GM12878 (cell line): ENCODE data around the gene PLXNC1. TPM values are rescaled to one million over a fixed set of nuclear protein-coding genes. Genes with fewer than 3 reads are reported as not detected.

Experiments
- ATAC-seq: fragments of 200-7000 bp; cut with Tn5 transposase; 3 replicates; pipeline ENCODE4 v1.9.1; 2020; ENCODE audit warnings: mild to moderate bottlenecking, moderate library complexity
- BruUV-seq: library from RNA; stranded (reverse); fragments of 400-500 nt; replicated peaks from 2 replicates; lab custom pipeline; 2021; lab: Mats Ljungman, UMichigan
- CTCF ChIA-PET: fragments of 300-600 bp; sonication (Branson Sonifier 250); formaldehyde crosslinking; extraction: SDS; loops from one replicate; lab custom pipeline; 2021; ENCODE audit warnings: inconsistent platforms; lab: Yijun Ruan, JAX
- POLR2A ChIA-PET: fragments of 350-600 bp; formaldehyde crosslinking; extraction: SDS; loops from one replicate; lab custom pipeline; 2021; ENCODE audit warnings: inconsistent platforms; lab: Charles Lee
- RAD21 ChIA-PET: fragments of 300-600 bp; sonication (Branson Sonifier 250); formaldehyde crosslinking; loops from one replicate; lab custom pipeline; 2023; ENCODE audit warnings: antibody characterized with exemption; ENCODE audit not compliant: unreplicated experiment; lab: Charles Lee
- SMC1A ChIA-PET: fragments of 300-600 bp; sonication (Branson Sonifier 250); formaldehyde crosslinking; loops from one replicate; lab custom pipeline; 2023; ENCODE audit not compliant: unreplicated experiment, uncharacterized antibody; lab: Charles Lee
- DNase-seq: peaks from one replicate; pipeline ENCODE4 v3.0.0-alpha.2; 2011; ENCODE audit warnings: low read depth, low spot score
- FAIRE-seq: peaks from 3 replicates; lab custom pipeline; 2011; peaks lifted over from hg19 to GRCh38; lab: Jason Lieb, UNC
- H2AFZ ChIP-seq: 2 replicates; pipeline ENCODE4 v1.6.0; 2011; ENCODE audit warnings: low read depth, low read length, control low read depth; ENCODE audit not compliant: control insufficient read depth
- H3K27ac ChIP-seq: 2 replicates; pipeline ENCODE4 v1.5.1; 2011; ENCODE audit warnings: control low read depth; ENCODE audit not compliant: control insufficient read depth, insufficient read depth
- H3K27me3 ChIP-seq, 2 experiments: replicated peaks in 1 of 2; 2 replicates each; pipeline versions ENCODE4 v1.6.0 to v1.6.1; 2011; ENCODE audit warnings: low read length in 1 of 2; ENCODE audit not compliant: control insufficient read depth in 2 of 2, insufficient read depth in 2 of 2
- H3K36me3 ChIP-seq, 2 experiments: 2 replicates each; pipeline ENCODE4 v1.5.1; 2011; ENCODE audit warnings: low read length in 1 of 2; ENCODE audit not compliant: control insufficient read depth in 2 of 2, insufficient read depth in 2 of 2
- H3K4me1 ChIP-seq: 2 replicates; pipeline ENCODE4 v1.6.1; 2011; ENCODE audit warnings: mild to moderate bottlenecking, low read length, moderate library complexity, mixed read lengths; ENCODE audit not compliant: control insufficient read depth, insufficient read depth
- H3K4me2 ChIP-seq: 2 replicates; pipeline ENCODE4 v1.6.0; 2011; ENCODE audit warnings: control low read depth; ENCODE audit not compliant: control insufficient read depth, insufficient read depth
- H3K4me3 ChIP-seq: fragments of 200-600 bp; sonication (generic); 2 replicates; pipeline ENCODE4 v1.5.1; 2016
- H3K79me2 ChIP-seq: 2 replicates; pipeline ENCODE4 v1.6.0; 2011; ENCODE audit warnings: low read length; ENCODE audit not compliant: control insufficient read depth, insufficient read depth
- H3K9ac ChIP-seq: 2 replicates; pipeline ENCODE4 v1.8.0; 2011; ENCODE audit warnings: low read length, control low read depth, mixed read lengths; ENCODE audit not compliant: control insufficient read depth, insufficient read depth
- H3K9me3 ChIP-seq: replicated peaks from 3 replicates; pipeline ENCODE4 v1.5.1; 2011; ENCODE audit warnings: mild to moderate bottlenecking, low read length; ENCODE audit not compliant: control insufficient read depth, insufficient read depth
- H4K20me1 ChIP-seq: 2 replicates; pipeline ENCODE4 v1.6.0; 2011; ENCODE audit not compliant: control insufficient read depth, insufficient read depth
- CREM ChIP-seq: IDR thresholded peaks from 2 replicates; pipeline ENCODE4 v1.6.1; 2014; ENCODE audit warnings: antibody characterized with exemption, low read depth
- EED ChIP-seq: sonication (generic); IDR thresholded peaks from 2 replicates; pipeline ENCODE4 v1.6.1; 2016; ENCODE audit warnings: antibody characterized with exemption, low read depth
- GABPA ChIP-seq: IDR thresholded peaks from 2 replicates; pipeline ENCODE4 v1.6.1; 2014; ENCODE audit warnings: antibody characterized with exemption, low read depth, mild to moderate bottlenecking, inconsistent platforms
- GATAD2B ChIP-seq: fragments of 450-650 bp; conservative IDR thresholded peaks from 2 replicates; pipeline ENCODE4 v1.6.1; 2017; ENCODE audit warnings: low read depth, mild to moderate bottlenecking, moderate library complexity
- KLF5 ChIP-seq: fragments of 450-650 bp; IDR thresholded peaks from 2 replicates; pipeline ENCODE4 v1.6.1; 2014; ENCODE audit warnings: mild to moderate bottlenecking; ENCODE audit not compliant: partially characterized antibody
- NR2F1 ChIP-seq: fragments of 450-650 bp; conservative IDR thresholded peaks from 2 replicates; pipeline ENCODE4 v1.6.1; 2017; ENCODE audit warnings: mild to moderate bottlenecking
- NRF1 ChIP-seq: conservative IDR thresholded peaks from 2 replicates; pipeline ENCODE4 v1.6.1; 2011; ENCODE audit warnings: mild to moderate bottlenecking, low read depth, low read length, improper control_type of control experiment
- PRDM15 ChIP-seq: fragments of 450-650 bp; formaldehyde crosslinking; IDR thresholded peaks from 2 replicates; pipeline ENCODE4 v1.4.0; 2020; ENCODE audit warnings: mild to moderate bottlenecking, moderate library complexity
- SIX5 ChIP-seq: IDR thresholded peaks from 2 replicates; pipeline ENCODE4 v1.6.1; 2011; ENCODE audit warnings: mild to moderate bottlenecking, low read depth, low read length, moderate library complexity; ENCODE audit not compliant: severe bottlenecking
- SKIL ChIP-seq: fragments of 450-650 bp; IDR thresholded peaks from 2 replicates; pipeline ENCODE4 v1.6.1; 2017; ENCODE audit warnings: mild to moderate bottlenecking, low read depth, inconsistent platforms; ENCODE audit not compliant: poor library complexity, severe bottlenecking
- USF1 ChIP-seq: IDR thresholded peaks from 2 replicates; pipeline ENCODE4 v1.6.1; 2011; ENCODE audit warnings: borderline replicate concordance, low read depth, mild to moderate bottlenecking, moderate library complexity, mixed read lengths, low read length; ENCODE audit not compliant: insufficient read depth; ENCODE audit errors: extremely low read length
- YBX1 ChIP-seq: fragments of 450-650 bp; IDR thresholded peaks from 2 replicates; pipeline ENCODE4 v1.6.1; 2016; ENCODE audit warnings: antibody characterized with exemption
- WGBS: methylation state at CpG from one replicate; pipeline ENCODE4 v1.1.6; 2016; ENCODE audit warnings: low lambda C conversion rate; ENCODE audit not compliant: insufficient replicate concordance, insufficient coverage; ENCODE audit errors: missing lambda C conversion rate; 5-methylcytosine and 5-hydroxymethylcytosine counted together
- in situ Hi-C: fragments of 300-500 bp; cut with MboI; formaldehyde crosslinking; loops from 9 replicates; pipeline ENCODE4 v1.14.3; 2018; ENCODE audit warnings: mixed read lengths
- intact Hi-C: fragments of 100-400 bp; cut with micrococcal nuclease; formaldehyde crosslinking; loops from one replicate; pipeline ENCODE4 v1.14.2; 2022; ENCODE audit not compliant: unreplicated experiment
- polyA plus RNA-seq, 11 experiments: library from polyadenylated mRNA; depleted of rRNA in 4 of 11; unstranded in 6 of 11; stranded (reverse) in 5 of 11; fragments of >200 nt; fragmentation: Nextera tagmentation in 4 of 11; fragmentation: Illumina TruSeq in 1 of 11; extraction: Ambion mirVana in 4 of 11; extraction: Trizol in 1 of 11; gene quantifications; 1 replicate in 1 of 11; 2 replicates in 10 of 11; pipeline versions ENCODE4 v1.2.1 to v1.2.3, GENCODE V29; 2011 to 2016; ENCODE audit warnings: inconsistent platforms in 2 of 11, missing spikeins in 2 of 11, low read depth in 1 of 11
- total RNA-seq, 4 experiments: library from RNA; depleted of rRNA in 3 of 4; stranded (reverse); fragments of >200 nt in 3 of 4; fragmentation: Illumina TruSeq in 1 of 4; extraction: Trizol in 1 of 4; gene quantifications; 2 replicates each; pipeline versions ENCODE4 v1.2.1 to v1.2.3, GENCODE V29; 2013 to 2021

Gene PLXNC1
- total and polyA plus RNA-seq, 10 of the 15 experiments (the other 5 are each of a cell fraction or from before 2014, with no cell fraction given) = 5.2 to 41.2 (median 24.6) TPM

DNA sequence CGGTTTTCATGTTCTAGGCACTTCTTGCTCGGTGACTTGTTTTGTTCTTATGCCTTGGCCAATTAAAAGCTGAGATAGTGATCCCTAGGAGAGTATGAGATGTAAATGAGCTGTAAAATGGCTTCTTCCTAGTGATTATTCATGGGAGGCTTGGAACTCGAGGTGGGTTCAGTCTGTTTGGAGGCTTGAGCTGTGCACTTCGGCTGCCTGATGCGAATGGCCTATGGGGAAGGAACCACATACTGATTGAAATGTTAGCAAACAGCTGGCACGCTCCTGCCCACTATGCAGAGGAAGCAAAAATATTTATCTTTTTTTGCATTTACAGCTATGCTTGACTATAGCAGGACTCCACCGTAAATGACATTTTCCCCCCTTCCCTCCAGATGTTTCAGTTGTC lies 75.5 kb downstream of the PLXNC1 start:
- Histone ChIP-seq H3K36me3 (peaks cover 3 to 34% of the 10 kb centered on the region in 2 experiments), H3K9ac (no peak overlapping the region), H3K4me1 (peaks cover 38% of the 10 kb centered on the region), H3K79me2 (no peaks in the 10 kb centered on the region), H4K20me1 (no peaks in the 10 kb centered on the region), H3K4me3 (no peak overlapping the region), H3K4me2 (no peak overlapping the region), H3K27ac (no peak overlapping the region), H3K27me3 (no peaks in the 10 kb centered on the region), H3K9me3 (no peaks in the 10 kb centered on the region; the same call in 2 of the 3 replicates), H2AFZ (no peak overlapping the region)
- intact Hi-C loops = no loop called here
- in situ Hi-C loops = no loop called here
- TF ChIP-seq USF1 (no peak), GATAD2B (no peak), SKIL (no peak), NR2F1 (no peak), PRDM15 (no peak), KLF5 (no peak), GABPA (no peak), EED (no peak), NRF1 (no peak), YBX1 (no peak), CREM (no peak), SIX5 (no peak)
- no TSS peak for BruUV-seq
- ATAC-seq = no peak
- CTCF ChIA-PET = interaction anchor here (0.7 to 1.6 kb wide), 3 partner anchors 14 to 46 kb away, joined by 3 to 5 read pairs (median 4); no protein-coding TSS in a partner anchor
- no peak for DNase-seq
- WGBS = 95% methylated on average over 7 of the region's 7 CpGs
- no peak for FAIRE-seq
- RAD21 ChIA-PET = interaction anchor here (1.1 to 1.4 kb wide), 2 partner anchors 14 to 49 kb away, joined by 3 to 4 read pairs; no protein-coding TSS in a partner anchor
- POLR2A ChIA-PET = interaction anchor here (0.6 kb wide), 1 partner anchor 14 kb away, joined by 3 read pairs; no protein-coding TSS in a partner anchor
- SMC1A ChIA-PET = interaction anchor here (0.8 to 8.2 kb wide), 4 partner anchors 11 to 81 kb away, joined by 3 to 85 read pairs (median 4); no protein-coding TSS in a partner anchor
